HepG2 (cell line): ENCODE measurements around the gene ZBTB20. TPM values are rescaled to one million over a fixed set of nuclear protein-coding genes. Genes with fewer than 3 reads are reported as not detected.
"Not testable (repeated sequence)": the region's sequence is repeated elsewhere in the genome, so short reads cannot be mapped to it uniquely, and the experiment has no call there.

Experiments used
- ATAC-seq: fragments of 200-7000 bp; cut with Tn5 transposase; 3 replicates; pipeline ENCODE4 v1.9.1; 2020; ENCODE audit warnings: mild to moderate bottlenecking, moderate library complexity
- BruUV-seq: library from RNA; stranded (reverse); fragments of 400-500 nt; replicated peaks from 2 replicates; lab custom pipeline; 2021; lab: Mats Ljungman, UMichigan
- CTCF ChIA-PET: fragments of 300-600 bp; formaldehyde crosslinking; extraction: SDS; loops from one replicate; lab custom pipeline; 2021; ENCODE audit warnings: low total read pairs, inconsistent platforms, low intra/inter-chr PET ratio; lab: Yijun Ruan, JAX
- POLR2A ChIA-PET: fragments of 350-600 bp; sonication (Branson Sonifier 250); formaldehyde crosslinking; loops from one replicate; lab custom pipeline; 2020; ENCODE audit warnings: antibody characterized with exemption, inconsistent platforms; lab: Yijun Ruan, JAX
- DNase-seq: peaks from one replicate; pipeline ENCODE4 v3.0.0-alpha.2; 2015; ENCODE audit warnings: low spot score
- FAIRE-seq: peaks from 3 replicates; lab custom pipeline; 2011; peaks lifted over from hg19 to GRCh38; lab: Jason Lieb, UNC
- H2AFZ ChIP-seq: one replicate; pipeline ENCODE4 v1.6.1; 2011; ENCODE audit warnings: low read length, inconsistent platforms
- H3K27ac ChIP-seq: fragments of 300-600 bp; 3 replicates; pipeline ENCODE4 v1.8.0; 2011; ENCODE audit warnings: mixed run types, mild to moderate bottlenecking, mixed read lengths, low read length, inconsistent platforms; ENCODE audit not compliant: insufficient read depth; ENCODE audit errors: extremely low read length
- H3K27me3 ChIP-seq, 2 experiments: fragments of 200-600 bp in 1 of 2; 2 replicates in 1 of 2; 3 replicates in 1 of 2; pipeline versions ENCODE4 v1.6.0 to v1.8.0; 2011; ENCODE audit warnings: low read length in 2 of 2, mild to moderate bottlenecking in 2 of 2, moderate library complexity in 2 of 2, inconsistent platforms in 1 of 2; ENCODE audit not compliant: insufficient read depth in 2 of 2, control insufficient read depth in 1 of 2
- H3K36me3 ChIP-seq, 2 experiments: fragments of 200-600 bp in 1 of 2; replicated peaks in 1 of 2; 2 replicates in 1 of 2; 3 replicates in 1 of 2; pipeline versions ENCODE4 v1.5.1 to v1.8.0; 2011; ENCODE audit warnings: low read length in 2 of 2, inconsistent platforms in 1 of 2; ENCODE audit not compliant: insufficient read depth in 2 of 2, control insufficient read depth in 1 of 2
- H3K4me1 ChIP-seq: 2 replicates; pipeline ENCODE4 v1.5.1; 2012; ENCODE audit warnings: low read length, inconsistent platforms; ENCODE audit not compliant: insufficient read depth
- H3K4me2 ChIP-seq: 2 replicates; pipeline ENCODE4 v1.6.0; 2011; ENCODE audit warnings: low read depth, low read length, inconsistent platforms
- H3K4me3 ChIP-seq, 3 experiments: fragments of 200-600 bp in 1 of 3; sonication (generic), shearing (Covaris generic) in 1 of 3; replicated peaks in 1 of 3; 2 replicates each; pipeline ENCODE4 v1.5.1; 2011 to 2016; ENCODE audit warnings: low read length in 3 of 3, inconsistent platforms in 2 of 3, low read depth in 2 of 3, mild to moderate bottlenecking in 2 of 3, control low read depth in 1 of 3, mixed read lengths in 1 of 3; ENCODE audit not compliant: insufficient read depth in 1 of 3
- H3K79me2 ChIP-seq: one replicate; pipeline ENCODE4 v1.6.1; 2011; ENCODE audit warnings: low read length, inconsistent platforms; ENCODE audit not compliant: insufficient read depth
- H3K9ac ChIP-seq: 2 replicates; pipeline ENCODE4 v1.6.0; 2011; ENCODE audit warnings: mild to moderate bottlenecking, low read depth, low read length, inconsistent platforms; ENCODE audit not compliant: insufficient read depth
- H3K9me3 ChIP-seq: 2 replicates; pipeline ENCODE4 v1.5.1; 2012; ENCODE audit warnings: mild to moderate bottlenecking, low read length
- H4K20me1 ChIP-seq: 2 replicates; pipeline ENCODE4 v1.6.0; 2011; ENCODE audit warnings: inconsistent platforms, mild to moderate bottlenecking, low read length, moderate library complexity; ENCODE audit not compliant: insufficient read depth
- PRMT3 ChIP-seq: sonication (generic); formaldehyde crosslinking; IDR thresholded peaks from 2 replicates; pipeline ENCODE4 v1.8.1; 2022; ENCODE audit warnings: low read depth, mild to moderate bottlenecking, moderate library complexity, missing genetic modification reagents, borderline replicate concordance
- WGBS: methylation state at CpG from one replicate; pipeline ENCODE4 v1.1.6; 2017; ENCODE audit warnings: low lambda C conversion rate; 5-methylcytosine and 5-hydroxymethylcytosine counted together
- in situ Hi-C: cut with HindIII; loops from 2 replicates; pipeline ENCODE4 v1.10.0; 2017; ENCODE audit warnings: low pct_unique_long_range_greater_than_20kb; ENCODE audit not compliant: extremely low pct_ligation_motif_present
- intact Hi-C: fragments of 100-400 bp; cut with micrococcal nuclease; formaldehyde crosslinking; loops from one replicate; pipeline ENCODE4 v1.10.0; 2022; ENCODE audit not compliant: unreplicated experiment
- polyA plus RNA-seq, 8 experiments: library from polyadenylated mRNA; depleted of rRNA in 3 of 8; stranded (reverse) in 7 of 8; unstranded in 1 of 8; fragments of >200 nt; fragmentation: Illumina TruSeq in 4 of 8; extraction: Trizol in 4 of 8; gene quantifications; 2 replicates each; pipeline versions ENCODE4 v1.2.1 to v1.2.3, GENCODE V29; 2011 to 2016; ENCODE audit warnings: low read depth in 4 of 8, missing spikeins in 1 of 8, mixed read lengths in 1 of 8; ENCODE audit not compliant: insufficient read depth in 1 of 8
- total RNA-seq, 5 experiments: library from RNA; depleted of rRNA; stranded (reverse); fragments of >200 nt; fragmentation: Illumina TruSeq; extraction: Trizol; gene quantifications; 2 replicates each; pipeline ENCODE4 v1.2.3, GENCODE V29; 2016; ENCODE audit warnings: low read depth in 1 of 5
- TF ChIP-seq, protein P1 (sequence below): sonication (generic); formaldehyde crosslinking; IDR thresholded peaks from one replicate; pipeline ENCODE4 v1.5.1; 2020; ENCODE audit warnings: mild to moderate bottlenecking, missing genetic modification reagents; ENCODE audit errors: not compliant biosample characterization

Gene ZBTB20
- total and polyA plus RNA-seq, 2 of the 13 experiments (the other 11 are each of a cell fraction or from before 2014, with no cell fraction given) = 1.9 to 8.8 TPM

DNA sequence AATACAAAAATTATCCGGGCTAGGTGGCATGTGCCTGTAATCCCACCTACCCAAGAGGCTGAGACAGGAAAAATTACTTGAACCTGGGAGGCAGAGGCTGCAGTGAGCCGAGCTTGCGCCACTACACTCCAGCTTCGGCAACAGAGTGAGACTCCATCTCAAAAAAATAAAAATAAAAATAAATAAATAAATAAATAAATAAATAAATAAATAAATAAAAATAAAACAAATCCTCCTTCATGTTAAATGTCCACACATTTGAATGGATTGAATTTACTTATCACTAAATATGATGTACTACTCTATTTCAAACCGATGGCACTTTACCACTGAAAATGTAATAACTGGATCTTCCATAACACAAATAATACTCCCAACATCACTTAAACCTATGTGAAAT lies 36.3 kb downstream of the ZBTB20 start (continued):
- TF ChIP-seq, protein P1, sequence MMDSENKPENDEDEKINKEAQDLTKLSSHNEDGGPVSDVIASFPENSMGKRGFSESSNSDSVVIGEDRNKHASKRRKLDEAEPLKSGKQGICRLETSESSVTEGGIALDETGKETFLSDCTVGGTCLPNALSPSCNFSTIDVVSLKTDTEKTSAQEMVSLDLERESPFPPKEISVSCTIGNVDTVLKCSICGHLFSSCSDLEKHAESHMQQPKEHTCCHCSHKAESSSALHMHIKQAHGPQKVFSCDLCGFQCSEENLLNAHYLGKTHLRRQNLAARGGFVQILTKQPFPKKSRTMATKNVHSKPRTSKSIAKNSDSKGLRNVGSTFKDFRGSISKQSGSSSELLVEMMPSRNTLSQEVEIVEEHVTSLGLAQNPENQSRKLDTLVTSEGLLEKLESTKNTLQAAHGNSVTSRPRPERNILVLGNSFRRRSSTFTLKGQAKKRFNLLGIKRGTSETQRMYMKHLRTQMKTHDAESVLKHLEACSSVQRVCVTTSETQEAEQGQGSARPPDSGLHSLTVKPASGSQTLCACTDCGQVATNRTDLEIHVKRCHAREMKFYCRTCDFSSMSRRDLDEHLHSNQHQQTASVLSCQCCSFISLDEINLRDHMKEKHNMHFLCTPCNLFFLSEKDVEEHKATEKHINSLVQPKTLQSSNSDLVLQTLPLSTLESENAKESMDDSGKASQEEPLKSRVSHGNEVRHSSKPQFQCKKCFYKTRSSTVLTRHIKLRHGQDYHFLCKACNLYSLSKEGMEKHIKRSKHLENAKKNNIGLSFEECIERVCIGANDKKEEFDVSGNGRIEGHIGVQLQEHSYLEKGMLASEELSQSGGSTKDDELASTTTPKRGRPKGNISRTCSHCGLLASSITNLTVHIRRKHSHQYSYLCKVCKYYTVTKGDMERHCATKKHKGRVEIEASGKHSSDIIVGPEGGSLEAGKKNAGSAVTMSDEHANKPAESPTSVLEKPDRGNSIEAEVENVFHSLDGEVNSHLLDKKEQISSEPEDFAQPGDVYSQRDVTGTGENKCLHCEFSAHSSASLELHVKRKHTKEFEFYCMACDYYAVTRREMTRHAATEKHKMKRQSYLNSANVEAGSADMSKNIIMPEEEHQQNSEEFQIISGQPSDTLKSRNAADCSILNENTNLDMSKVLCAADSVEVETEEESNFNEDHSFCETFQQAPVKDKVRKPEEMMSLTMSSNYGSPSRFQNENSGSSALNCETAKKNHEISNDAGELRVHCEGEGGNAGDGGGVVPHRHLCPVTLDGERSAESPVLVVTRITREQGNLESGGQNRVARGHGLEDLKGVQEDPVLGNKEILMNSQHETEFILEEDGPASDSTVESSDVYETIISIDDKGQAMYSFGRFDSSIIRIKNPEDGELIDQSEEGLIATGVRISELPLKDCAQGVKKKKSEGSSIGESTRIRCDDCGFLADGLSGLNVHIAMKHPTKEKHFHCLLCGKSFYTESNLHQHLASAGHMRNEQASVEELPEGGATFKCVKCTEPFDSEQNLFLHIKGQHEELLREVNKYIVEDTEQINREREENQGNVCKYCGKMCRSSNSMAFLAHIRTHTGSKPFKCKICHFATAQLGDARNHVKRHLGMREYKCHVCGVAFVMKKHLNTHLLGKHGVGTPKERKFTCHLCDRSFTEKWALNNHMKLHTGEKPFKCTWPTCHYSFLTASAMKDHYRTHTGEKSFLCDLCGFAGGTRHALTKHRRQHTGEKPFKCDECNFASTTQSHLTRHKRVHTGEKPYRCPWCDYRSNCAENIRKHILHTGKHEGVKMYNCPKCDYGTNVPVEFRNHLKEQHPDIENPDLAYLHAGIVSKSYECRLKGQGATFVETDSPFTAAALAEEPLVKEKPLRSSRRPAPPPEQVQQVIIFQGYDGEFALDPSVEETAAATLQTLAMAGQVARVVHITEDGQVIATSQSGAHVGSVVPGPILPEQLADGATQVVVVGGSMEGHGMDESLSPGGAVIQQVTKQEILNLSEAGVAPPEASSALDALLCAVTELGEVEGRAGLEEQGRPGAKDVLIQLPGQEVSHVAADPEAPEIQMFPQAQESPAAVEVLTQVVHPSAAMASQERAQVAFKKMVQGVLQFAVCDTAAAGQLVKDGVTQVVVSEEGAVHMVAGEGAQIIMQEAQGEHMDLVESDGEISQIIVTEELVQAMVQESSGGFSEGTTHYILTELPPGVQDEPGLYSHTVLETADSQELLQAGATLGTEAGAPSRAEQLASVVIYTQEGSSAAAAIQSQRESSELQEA (CRISPR knock-in tag) = no peak
- no peak for TF ChIP-seq PRMT3 (CRISPR knock-in tag)

DNA sequence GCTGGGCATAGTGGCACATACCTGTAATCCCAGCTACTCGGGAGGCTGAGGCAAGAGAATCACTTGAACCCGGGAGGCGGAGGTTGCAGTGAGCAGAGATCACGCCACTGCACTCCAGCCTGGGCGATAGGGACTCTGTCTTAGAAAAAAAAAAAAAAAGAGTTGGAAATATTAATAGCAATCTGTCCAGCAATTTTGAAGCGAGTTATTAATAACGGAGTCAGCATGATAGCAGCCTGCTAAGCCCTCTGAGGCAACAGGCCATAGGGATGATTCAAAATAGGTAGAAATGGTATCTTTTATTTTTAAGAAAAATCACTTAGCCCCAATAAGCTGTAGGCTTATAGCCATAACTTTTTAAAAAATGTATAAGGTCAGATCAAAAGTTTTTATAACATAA lies 37.0 kb downstream of the ZBTB20 start:
- H3K79me2 ChIP-seq, in situ Hi-C loops, FAIRE-seq, H3K36me3 ChIP-seq, H4K20me1 ChIP-seq, H3K4me1 ChIP-seq, DNase-seq, H3K9me3 ChIP-seq, POLR2A ChIA-PET, H3K27me3 ChIP-seq, H3K4me2 ChIP-seq, H3K27ac ChIP-seq, BruUV-seq, CTCF ChIA-PET, ATAC-seq, intact Hi-C loops, H2AFZ ChIP-seq, H3K4me3 ChIP-seq, H3K9ac ChIP-seq: not testable (repeated sequence)
- 80% methylated on average over 7 of the region's 7 CpGs for WGBS
